GM10266 (cell line): ENCODE results near the gene SLC35B2.

Source experiments
- DNase-seq: peaks from one replicate; pipeline ENCODE4 v3.0.0; 2012; ENCODE audit errors: extremely low spot score
- CTCF ChIP-seq: IDR thresholded peaks from 2 replicates; pipeline ENCODE4 v1.5.1; 2012; ENCODE audit warnings: mild to moderate bottlenecking, low read depth; ENCODE audit not compliant: control insufficient read depth, insufficient read depth; ENCODE audit errors: missing control alignments

The SLC35B2 gene

GRCh38 chr6:44221291-44221960 is 35.9 kb downstream of the SLC35B2 start:
- DNase-seq, result peak; percentile 89
- peak; percentile 86 for TF ChIP-seq CTCF

GRCh38 chr6:44220913-44221290 is 36.4 kb downstream of the SLC35B2 start:
- DNase-seq, result no peak
- TF ChIP-seq CTCF, result no peak

GRCh38 chr6:44219815-44220784 is 37.2 kb downstream of the SLC35B2 start:
- no peak for DNase-seq
- TF ChIP-seq CTCF, result no peak

- no peak for TF ChIP-seq CTCF
- peak; percentile 88 for DNase-seq
These were observed 38.1 kb downstream of the SLC35B2 start for GRCh38 chr6:44219053-44219814.

- DNase-seq, result no peak
- TF ChIP-seq CTCF, result no peak
These were observed 39.8 kb downstream of the SLC35B2 start for GRCh38 chr6:44217332-44218143.

GRCh38 chr6:44216677-44217331 is 40.5 kb downstream of the SLC35B2 start, which contains the start of gene MYMX:
MYMX (plus strand) TSS chr6:44216926; CDS start chr6:44217472, 546 bp downstream.
- DNase-seq, result no peak
- TF ChIP-seq CTCF, result no peak
